DMS53 treated with DMSO at 0.1 percent for 48 hours (cell line): ENCODE measurements around the gene C17orf100.

ENCODE experiments used
- DNase-seq: peaks from one replicate; lab custom pipeline; 2025; ENCODE audit not compliant: unreplicated experiment; lab: John Stamatoyannopoulos, UW

The C17orf100 gene

DNA sequence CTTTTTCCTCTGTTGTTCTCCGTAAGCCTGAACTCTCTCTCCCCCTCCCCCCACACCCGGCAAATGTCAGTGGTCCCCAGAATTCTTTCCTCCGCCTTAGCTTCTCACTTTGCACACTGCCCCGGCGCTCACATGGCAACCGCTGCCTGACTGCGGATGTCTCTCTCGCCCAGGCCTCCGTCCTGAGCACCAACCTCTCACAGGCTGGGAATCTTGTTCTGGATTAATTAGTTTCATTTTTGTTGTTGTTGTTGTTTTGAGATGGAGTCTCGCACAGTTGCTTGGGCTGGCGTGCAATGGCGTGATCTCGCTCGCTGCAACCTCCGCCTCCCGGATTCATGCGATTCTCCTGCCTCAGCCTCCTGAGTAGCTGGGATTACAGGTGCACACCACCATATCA, 16.7 kb downstream of the C17orf100 start:
- DNase-seq, result no peak

DNA sequence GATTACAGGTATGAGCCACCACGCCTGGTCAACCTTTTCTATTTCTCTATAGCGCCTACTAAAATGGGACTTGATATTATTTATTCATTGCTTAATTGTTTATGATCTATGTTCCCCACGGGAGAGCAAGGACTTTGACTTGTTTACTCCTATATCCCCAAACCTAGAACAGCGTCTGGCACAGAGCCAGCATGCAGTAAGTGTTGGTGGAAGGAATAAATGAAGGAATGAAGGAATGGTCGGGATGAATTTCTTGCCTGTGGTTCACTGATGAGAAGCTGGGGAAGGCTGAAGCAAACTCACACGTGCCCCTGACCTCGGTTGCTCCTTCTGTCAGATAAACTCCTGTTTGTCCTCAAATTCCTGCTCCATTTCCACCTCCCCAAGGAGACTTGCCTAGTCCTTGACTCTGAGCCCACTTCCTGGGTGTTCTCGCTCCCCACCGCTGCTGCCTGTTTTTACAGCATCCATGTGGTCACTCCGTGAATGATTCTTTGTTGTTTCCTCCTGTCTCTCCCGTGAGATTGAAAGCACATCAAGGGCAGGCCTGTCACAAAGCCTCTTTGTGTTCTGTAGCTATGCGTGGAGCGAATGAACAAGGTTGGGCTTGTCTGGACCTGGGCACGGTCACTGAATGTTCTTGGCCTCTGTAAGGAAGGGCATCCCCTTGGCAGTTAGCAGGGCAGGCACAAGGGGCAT, 17.3 kb downstream of the C17orf100 start:
- no peak for DNase-seq

DNA sequence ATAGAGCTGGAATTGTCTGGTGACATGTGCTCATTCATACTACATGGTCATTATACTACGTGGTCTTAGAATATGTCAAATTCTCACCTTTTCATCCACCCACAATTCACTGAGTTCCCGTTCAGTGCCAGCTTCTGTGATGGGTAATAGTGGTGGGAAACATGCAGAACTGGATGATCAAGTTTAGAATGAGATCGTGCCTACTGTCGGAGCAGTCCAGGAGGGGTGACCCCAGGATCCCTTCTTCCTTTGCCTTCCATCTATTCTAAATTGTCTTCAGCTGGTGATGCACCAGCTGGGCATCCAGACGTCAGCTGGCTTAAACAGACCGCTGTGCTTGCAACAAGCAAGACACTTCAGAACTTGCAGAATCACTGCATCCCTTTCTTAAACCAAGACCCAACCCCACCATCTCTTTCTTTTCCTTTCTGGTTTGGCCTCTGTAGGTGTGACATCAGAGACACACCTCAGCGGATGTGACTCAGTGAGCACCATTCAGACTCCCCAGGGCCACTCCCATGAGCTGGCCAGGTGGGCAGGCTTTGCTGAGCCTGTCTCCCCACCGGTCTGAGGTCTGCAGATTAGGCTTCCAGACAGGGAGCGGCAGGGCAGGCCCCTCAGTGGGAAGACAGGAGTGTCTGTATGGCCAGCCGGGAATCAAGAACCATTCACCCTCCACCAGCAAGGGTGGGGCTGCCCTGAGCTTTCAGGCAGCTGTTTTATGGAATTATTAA, 18.1 kb downstream of the C17orf100 start:
- no peak for DNase-seq

DNA sequence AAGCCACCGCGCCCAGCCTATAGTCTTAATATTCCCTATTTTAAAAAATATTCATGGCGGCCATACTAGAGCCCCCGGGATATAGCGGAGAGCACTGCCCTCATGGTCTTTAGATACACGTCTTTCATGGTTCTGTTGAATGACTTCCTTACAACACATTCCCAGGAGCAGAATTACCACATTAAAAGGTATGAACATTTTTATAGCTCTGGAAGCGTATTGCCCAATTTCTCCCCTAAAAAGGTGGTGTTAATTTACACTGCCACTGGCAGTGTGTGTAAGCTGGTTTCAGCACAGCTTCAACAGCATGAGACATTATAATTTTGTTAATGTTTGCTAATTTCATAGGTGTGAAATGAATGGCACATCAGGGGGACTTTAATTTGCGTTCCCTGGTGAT, 19.0 kb downstream of the C17orf100 start:
- no peak for DNase-seq

DNA sequence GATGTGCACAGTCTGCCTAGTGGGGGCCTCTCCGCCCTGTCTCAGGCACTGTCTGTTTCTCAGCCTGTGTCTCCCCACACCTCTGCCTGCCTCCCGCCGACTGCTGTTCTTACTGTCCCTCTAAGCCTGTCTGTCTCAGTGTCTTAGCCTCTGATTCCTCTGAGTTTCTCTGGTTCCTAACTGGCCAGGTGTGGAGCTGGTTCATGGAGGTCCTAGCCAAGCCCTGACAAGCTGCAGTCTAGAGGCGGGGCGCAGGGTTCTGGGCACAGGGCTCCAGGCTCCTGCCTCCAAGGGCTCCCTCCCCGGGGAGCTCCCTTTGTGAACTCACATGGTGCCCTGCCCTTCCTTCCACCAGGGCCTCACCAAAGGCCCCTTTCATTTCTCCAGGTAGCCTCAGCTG, 19.4 kb downstream of the C17orf100 start:
- no peak for DNase-seq

- DNase-seq, result no peak
Observed at GRCh38 chr17:6671431-6671830, 19.9 kb downstream of the C17orf100 start.

GRCh38 chr17:6674586-6674985, 23.0 kb downstream of the C17orf100 start:
- DNase-seq, result no peak

GRCh38 chr17:6675201-6675825, 23.8 kb downstream of the C17orf100 start:
- DNase-seq, result no peak

DNA sequence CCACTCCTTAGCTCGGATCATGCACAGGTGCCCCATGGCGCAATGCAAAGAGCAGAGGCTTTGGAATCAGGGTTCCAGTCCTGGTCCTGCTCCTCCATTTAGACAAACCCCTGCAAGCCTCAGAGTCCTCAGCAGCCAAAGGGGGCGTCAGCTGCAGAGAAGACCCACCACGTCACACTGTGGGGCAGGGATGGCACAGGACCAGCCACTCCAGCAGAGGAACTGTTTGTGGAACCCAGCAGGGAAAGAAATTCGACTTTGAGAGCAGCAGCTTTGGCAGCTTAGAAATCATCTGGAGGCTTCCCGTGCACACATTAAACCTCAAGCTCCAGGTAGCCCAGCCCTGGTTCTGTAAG, 25.2 kb downstream of the C17orf100 start:
- no peak for DNase-seq

GRCh38 chr17:6677158-6677831, 25.7 kb downstream of the C17orf100 start:
- no peak for DNase-seq

DNA sequence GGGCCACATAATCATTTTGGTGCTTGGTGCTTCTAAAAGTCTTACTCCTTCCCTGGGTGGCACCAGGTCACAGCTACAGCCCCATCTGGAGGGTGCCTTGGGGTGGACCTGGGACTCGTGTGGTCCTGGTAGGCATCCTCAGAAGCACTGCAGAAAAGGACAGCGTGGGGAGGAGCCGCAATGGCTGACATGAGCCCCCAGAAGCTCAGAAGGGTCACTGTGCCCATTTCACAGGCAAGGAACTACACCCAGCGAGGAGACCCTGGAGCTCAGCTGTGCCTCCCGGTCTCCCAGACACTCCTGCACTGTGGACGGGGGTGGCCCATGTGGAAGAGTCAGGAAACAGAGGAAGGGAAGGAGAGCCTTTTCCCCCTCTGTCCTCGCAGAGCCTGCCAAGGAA, 26.4 kb downstream of the C17orf100 start:
- DNase-seq, result no peak

DNA sequence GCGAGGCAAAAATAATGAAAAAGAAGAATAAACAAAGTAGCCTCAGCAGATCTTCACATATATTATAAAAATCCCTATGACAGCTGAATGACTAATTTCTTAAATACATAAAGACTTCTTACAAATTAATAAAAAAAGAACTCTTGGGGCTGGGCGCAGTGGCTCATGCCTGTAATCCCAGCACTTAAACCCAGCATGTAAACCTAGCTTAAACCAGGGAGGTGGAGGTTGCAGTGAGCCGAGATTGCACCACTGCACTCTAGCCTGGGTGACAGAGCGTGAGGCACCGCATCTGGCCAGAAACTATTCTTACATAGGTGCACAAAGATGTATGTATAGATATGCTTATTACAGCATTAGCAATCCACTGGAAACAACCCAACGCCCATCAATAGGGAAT, 27.7 kb downstream of the C17orf100 start:
- DNase-seq, result no peak

- no peak for DNase-seq
Observed at GRCh38 chr17:6681176-6681575, 29.6 kb downstream of the C17orf100 start.

DNA sequence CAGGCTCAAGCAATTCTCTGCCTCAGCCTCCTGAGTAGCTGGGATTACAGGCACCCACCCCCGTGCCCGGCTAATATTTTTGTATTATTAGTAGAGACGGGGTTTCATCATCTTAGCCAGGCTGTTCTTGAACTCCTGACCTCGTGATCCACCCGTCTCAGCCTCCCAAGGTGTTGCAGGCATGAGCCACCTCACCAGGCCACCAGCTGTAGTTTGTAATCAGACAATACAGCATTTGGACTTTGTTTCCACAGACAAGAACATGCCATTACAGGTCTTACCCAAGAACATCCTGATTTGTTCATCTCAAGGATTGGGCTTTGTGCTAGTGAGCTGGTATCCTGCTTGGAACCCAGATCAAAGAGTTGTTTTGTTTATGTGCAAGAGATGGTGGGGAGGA, 30.1 kb downstream of the C17orf100 start:
- DNase-seq, result no peak

GRCh38 chr17:6682339-6682738, 30.8 kb downstream of the C17orf100 start:
- no peak for DNase-seq

DNA sequence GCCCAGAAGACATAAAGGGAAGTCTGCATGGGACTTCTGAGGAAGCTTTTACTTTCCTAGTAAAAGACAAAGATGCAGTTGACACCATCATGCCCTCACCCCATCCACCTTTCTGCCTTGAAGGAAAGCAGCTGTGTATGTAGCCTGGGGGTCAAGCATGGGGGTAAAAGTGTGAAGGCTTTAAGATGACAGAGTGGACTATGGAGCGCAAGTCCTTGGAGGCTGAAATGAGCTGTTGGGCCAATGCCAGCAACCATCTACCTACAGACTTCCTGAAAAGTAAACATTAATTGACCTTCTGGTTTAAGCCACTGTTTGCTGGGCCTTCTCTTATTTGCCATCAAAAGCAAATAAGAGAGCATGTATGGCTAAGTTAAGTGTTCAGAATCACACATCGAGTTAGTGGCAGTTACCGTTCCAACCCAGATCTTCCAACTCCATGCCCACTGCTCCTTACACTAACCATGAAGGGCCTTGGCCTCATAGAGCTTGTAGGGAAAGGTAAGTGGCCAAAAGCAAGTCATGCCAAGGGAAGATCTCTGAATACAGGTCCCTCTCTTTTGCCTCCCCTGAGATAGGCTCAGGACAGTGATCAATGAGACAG, 31.6 kb downstream of the C17orf100 start:
- peak; percentile 11 for DNase-seq

- DNase-seq, result no peak
Observed at GRCh38 chr17:6683730-6684459, 32.3 kb downstream of the C17orf100 start.

DNA sequence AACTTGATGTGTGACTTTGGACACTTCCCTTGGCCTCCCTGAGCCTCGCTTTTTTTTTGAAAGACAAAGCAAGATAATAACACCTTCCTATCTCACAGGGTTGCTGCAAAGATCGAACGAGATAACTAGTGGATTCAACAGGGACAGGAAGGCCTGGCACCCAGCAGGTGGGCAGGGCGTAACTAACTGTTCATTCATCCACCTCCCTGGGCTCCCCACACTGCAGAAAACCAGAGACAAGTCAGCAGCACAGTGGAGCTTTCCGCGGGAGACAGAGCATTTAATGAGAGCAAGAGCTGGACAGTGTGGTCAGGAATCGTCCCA, 32.9 kb downstream of the C17orf100 start:
- no peak for DNase-seq

- no peak for DNase-seq
Observed at GRCh38 chr17:6684881-6685767, 33.6 kb downstream of the C17orf100 start.

DNA sequence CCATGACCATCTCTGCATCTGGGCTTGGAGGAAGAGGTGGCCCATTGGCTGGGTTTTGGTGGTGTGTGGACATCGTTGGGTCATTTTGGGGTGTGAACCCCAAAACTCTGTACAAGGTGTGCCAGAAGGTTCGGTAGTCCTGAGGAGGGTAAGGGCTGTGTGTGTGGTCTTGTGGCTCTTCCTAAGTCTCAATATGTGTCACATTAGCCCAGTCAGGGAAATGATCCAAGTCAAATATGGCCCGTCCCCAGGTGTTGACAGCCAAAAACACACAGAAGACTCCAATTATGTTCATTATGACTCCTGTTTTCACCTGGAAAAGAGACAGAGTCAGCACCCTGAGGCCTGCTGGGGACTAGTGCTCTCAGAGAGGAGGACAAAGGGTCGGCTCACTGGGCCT, 34.5 kb downstream of the C17orf100 start:
- DNase-seq, result no peak
